Measurements from ENCODE around the gene GFAP.

- TF ChIP-seq ZFP30 (CRISPR knock-in tag; IDR thresholded peaks at IDR 0.05) (no peak), PATZ1 (CRISPR knock-in tag; IDR thresholded peaks at IDR 0.05; ENCODE audit: borderline replicate concordance) (no peak), ARNTL (CRISPR knock-in tag; IDR thresholded peaks at IDR 0.05; ENCODE audit: borderline replicate concordance, low read depth) (no peak), GLIS3 (CRISPR knock-in tag; IDR thresholded peaks at IDR 0.05) (no peak), PPARA (CRISPR knock-in tag; IDR thresholded peaks at IDR 0.05; ENCODE audit: borderline replicate concordance) (no peak), ESRRG (CRISPR knock-in tag; IDR thresholded peaks at IDR 0.05) (no peak), CREB5 (CRISPR knock-in tag; IDR thresholded peaks at IDR 0.05; ENCODE audit: low read depth) (no peak), POU6F1 (CRISPR knock-in tag; IDR thresholded peaks at IDR 0.05; ENCODE audit: borderline replicate concordance, low read depth) (no peak), OSR1 (CRISPR knock-in tag; IDR thresholded peaks at IDR 0.05) (no peak), SNAI2 (CRISPR knock-in tag; IDR thresholded peaks at IDR 0.05) (no peak), TSHZ2 (CRISPR knock-in tag; IDR thresholded peaks at IDR 0.05) (no peak)
These were observed 52.9 kb downstream of the GFAP start for GRCh38 chr17:44862278-44862914.
